GM21367 (cell line): ENCODE measurements around the gene PCTP.

Source experiments
- ATAC-seq: cut with Tn5 transposase; IDR thresholded peaks from one replicate; pipeline ENCODE4 v1.9.1; 2021; ENCODE audit not compliant: unreplicated experiment

PCTP gene

DNA sequence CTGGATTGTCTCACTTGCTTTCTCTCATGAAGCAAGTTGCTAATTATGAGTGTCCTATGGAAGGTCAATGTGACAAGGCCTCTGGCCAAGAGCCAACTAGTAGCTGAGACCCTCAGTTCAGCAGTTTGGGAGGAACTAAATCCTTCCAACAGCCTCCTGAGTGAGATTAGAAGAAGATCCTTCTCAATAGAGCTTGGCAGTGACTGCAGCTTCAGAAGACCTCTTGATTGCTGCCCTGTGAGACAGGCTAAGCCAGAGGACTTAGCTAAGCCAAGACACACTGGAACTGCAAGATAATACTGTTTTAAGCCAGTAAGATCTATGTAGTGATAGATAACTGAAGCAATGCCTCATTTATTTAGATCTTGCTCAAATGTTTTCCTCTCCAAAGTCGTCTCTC lies 34.3 kb downstream of the PCTP start:
- no peak for ATAC-seq

DNA sequence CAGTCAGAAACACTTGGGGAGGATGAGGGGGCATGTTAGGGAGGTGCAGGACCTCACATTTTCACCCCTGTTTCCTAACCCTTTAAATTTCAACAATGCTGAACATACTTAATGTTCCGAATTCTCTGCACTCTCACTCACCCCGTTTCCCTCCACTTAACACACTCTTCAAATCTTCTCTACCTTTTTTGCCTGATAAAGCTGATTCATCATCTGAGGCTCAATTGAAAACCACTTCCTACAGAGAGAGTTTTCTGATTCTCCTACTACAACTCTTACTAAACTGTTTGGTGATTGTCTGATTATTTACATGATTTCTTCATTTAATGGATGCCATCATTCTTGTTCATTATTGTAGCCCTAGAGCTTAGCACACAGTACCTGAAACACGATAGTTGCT lies 42.4 kb downstream of the PCTP start:
- no peak for ATAC-seq

DNA sequence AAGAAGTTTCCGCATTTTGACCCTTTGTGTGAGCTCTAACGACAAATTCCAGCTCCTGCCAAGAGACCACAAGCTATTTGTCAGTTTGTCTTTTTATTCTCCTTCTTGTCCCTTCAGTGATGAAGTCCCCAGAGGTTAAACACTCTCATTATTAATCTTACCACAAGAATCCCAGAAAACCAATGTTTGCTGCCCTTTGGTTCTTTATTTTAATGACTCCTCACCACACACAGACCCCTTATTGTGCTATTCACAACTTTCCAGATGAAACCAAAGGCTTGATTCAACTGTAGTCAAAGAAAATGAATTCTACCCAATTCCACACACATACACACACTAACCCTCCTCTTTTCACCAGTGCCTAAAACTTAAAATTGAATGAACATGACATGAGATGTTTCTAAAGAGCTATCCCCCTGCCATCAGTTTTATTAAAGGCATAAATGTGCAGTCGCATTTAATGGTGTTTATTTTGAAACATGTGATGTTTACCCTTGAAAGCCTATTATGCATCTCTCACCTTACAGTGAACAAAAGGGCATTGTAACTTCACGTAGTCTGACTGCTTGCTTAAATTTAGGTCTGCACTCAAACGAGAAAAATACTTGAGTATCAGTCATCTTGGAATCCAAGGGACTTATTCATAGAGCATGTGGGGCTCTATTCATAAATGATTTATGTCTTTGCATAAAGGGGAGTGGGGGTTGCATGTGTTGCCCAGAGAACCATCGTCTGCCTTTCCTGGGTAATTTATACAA lies 44.1 kb downstream of the PCTP start:
- no peak for ATAC-seq

DNA sequence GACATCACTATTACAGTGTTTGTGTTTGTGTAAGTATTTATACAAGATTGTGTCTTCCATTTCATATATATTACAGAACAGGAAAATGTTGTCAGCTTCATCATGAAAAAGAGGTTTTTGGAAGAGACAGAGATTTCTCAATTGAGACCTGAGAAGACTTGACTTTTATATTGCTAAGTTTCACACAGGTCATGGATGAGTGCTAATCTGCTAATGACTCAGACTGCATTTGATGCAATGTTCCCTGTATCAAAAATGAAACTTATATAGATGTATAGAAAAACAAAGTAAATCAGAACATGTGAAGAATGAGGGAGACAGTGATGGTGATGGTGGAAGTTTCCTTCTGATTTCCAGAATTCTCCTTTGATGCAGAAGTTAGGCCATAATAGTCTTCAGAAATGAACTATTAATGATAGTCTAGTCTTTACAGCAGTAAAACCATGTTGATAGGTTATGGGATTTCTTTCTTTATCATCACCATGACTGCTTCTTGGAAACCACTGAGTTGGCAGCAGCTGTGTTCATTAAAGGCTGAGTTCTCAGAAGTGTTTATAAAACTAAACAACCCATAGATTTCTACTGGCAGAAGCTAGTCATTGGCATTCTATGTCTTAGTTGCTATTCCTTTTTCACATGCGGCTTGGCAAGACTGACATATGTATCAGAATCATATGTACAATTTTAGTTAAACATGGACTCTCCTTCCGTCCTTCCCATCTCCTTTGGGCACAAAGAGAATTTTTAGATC lies 56.1 kb downstream of the PCTP start:
- ATAC-seq, result no peak

DNA sequence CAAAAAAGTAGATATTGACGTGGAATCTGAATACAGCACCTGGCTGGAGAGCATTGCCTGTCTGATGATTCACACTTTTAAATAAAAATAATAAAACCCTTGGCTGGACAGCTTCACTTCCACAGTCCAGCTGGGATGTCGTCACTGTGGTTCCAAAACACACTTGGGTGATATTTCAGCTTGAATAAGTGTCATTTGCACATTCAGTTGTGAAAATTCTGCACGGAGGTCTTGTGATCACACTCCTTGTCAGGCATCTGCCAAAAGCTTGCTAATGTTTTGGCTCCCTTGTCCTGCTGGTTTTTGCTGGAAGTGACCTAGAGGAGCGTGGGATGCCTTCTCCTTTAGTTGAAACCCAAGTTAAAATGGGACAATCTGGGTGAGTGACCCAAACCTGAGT lies 60.7 kb downstream of the PCTP start:
- no peak for ATAC-seq

DNA sequence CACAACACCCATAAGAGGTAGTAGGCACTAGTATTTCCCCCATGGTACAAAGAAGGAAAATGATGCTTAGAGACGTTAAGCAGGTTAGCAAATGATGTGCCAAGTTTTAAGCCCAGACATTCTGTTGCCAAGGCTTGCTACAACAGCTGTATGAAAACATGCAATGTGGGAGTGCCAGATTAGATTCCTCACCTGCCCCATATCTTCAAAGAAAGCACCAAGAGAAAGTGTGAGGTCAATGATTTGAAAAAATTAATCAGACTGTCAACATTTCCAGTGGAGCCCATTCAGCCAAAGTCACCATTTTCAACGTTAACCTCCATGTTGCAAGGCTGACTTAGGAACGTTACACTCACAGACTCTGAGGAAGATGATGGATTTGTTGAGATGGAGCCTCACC lies 61.5 kb downstream of the PCTP start:
- ATAC-seq, result no peak

DNA sequence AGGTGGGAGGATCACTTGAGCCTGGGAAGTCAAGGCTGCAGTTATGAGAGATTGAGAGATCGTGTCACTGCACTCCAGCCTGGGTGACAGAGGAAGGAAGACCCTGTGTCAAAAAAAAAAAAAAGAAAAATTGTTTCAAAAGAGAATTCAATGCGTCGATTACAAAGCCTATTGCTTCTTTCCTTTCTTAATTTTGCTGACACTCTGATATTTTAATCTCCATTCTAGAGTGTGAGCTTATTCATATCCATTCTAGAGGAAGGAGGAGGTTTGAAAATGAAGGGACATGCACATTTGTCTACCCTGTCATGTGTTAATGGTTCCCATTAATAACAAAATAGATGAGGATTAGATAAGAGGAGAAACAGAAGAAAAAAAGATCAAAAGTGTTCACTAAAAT lies 63.1 kb downstream of the PCTP start:
- no peak for ATAC-seq

DNA sequence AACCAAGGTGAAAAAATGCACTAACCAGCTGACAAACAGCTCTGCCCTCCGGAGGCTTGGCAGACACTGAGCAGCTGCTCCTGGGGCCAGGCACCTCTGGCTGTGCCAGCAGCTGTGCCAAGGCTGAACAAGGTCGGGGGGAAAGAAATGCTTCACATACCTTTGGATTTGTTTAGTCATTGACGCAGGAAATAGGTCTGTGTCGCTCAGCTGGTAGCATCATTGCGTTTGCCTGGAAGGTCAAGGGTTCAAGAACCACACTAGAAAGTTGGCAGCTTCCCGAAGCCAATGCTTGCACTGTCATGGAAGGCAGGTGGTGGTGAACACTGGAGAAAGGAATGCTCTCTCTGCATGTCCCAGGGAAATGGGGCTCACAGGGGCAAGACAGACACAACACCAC lies 63.5 kb downstream of the PCTP start:
- no peak for ATAC-seq

DNA sequence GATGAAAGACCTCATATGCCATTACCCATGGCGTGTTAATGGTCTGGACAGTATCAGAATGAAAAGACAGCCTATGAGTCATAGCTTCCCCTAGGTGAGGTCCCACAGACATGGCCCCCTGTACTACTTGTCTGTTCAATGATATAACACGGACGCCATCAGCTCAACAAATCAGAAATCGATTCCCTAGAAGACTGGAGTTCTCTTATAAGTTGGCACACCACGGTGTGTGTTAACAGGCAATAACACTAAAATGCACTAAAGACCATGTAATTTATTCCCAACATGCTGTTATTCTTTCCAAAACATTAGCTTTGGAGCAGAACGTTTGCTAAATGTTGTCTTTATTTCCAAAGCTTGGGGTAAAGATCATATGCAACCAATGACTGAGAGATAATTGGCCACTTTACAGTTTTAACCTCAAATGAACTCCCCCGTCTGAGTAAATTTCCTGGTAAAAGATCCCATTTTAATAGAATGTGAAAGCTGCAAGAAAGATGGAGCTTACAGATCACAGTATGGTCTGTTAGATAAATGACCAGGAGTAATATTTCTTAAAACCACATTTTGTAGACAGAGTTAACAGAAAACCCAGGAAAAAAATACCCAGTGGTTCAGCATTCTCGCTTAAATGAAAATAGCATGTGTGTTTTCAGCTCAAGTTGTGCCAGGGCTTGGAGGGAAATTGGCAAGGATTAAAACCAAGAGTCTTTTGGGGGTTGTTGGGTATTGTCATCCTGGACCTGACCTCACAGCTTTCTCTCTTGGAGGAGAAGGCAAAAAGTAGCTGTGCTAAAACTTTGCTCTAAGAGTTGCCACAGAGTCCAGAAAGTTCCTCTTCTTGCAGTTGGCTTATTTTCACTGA lies 65.9 kb downstream of the PCTP start:
- ATAC-seq, result no peak

DNA sequence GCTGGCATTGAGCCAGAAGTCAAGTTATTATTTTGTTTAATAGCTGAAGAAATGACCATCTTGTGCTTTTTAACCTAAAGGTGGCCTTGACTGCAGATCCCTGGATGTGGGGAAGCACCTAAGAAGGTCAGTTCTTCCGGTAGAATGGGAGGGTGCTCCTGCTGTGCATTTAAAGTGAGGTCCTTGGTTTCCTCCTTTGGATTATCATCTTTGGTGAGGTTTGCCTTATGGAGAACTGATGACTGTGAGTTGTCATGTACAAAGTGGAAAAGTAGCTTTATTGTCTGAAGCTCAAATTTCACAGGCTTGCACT lies 66.5 kb downstream of the PCTP start:
- no peak for ATAC-seq

DNA sequence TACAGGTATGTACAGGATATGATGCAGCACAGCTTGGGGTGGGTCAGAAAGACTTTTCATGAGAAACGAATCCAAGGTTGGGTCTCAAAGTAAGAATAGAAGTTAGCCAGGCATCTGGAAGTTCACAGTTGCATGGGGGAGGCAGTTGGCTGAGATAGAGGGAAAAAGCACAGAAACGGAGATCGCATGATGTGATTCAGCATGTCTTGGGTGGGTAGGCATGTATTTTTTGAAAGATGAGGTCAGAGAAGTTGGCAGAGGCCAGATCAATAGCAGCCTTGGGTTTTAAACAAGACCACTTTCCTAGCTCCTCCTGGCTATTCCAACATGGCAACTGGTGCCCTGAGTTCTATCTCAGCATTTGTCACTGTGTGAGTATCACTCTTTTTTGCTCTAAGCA lies 67.2 kb downstream of the PCTP start:
- ATAC-seq, result no peak

DNA sequence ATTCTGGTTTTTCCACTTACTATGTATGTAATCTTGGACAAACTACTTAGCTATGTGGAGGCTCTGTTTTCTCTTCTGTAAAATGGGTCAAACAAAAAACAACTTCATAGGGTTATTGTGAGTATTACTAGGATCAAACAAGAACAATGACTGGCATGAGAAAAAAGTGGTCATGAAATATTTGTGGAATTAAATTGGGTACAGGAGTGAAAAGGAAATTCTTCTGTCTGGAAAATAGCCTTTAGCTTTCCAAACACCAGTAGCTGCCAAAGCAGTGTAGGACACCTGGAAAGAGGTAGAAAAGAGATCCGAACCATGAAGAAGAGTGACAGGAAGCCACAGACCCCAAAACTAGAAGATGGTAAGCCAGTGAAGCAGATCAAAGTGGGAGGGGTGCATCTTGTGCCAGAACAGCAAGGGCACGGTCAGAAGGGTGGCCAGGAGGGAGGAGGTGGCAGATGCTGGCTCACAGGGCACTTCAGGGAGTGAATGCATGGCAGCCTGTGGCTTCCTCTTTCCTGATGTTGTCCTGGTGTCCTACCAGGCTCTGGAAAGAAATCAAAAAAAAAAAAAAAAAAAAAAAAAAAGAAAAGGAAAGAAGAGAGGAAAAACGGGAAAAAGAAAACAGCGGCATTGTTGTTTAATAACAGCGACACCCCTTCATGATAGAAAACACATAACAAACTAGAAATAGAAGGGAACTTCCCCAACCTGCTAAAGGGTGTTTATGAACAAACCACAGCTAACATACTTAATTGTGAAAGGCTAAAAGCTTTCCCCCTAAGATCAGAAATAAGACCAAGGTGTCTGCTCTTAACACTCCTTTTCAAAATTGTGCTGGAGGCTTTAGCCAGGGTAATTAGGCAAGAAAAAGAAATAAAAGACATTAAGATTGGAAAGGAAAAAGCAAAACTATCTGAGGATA lies 67.9 kb downstream of the PCTP start:
- ATAC-seq, result no peak

DNA sequence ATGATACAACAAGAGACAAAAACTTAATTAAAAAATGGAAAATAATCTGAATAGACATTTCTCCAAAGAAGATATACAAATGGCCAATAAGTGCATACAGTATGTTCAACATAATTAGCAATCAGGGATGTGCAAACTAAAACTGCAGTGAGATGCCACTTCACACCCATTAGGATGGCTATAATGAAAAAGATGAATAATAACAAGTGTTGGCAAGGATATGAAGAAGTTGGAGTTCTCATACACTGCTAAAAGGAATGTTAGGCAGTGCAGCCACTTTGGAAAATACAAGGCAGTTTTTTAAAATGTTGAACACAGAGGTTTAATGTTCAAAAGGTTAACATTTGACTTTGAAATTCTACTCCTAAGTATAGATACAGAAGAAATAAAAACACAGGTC lies 69.8 kb downstream of the PCTP start:
- no peak for ATAC-seq

DNA sequence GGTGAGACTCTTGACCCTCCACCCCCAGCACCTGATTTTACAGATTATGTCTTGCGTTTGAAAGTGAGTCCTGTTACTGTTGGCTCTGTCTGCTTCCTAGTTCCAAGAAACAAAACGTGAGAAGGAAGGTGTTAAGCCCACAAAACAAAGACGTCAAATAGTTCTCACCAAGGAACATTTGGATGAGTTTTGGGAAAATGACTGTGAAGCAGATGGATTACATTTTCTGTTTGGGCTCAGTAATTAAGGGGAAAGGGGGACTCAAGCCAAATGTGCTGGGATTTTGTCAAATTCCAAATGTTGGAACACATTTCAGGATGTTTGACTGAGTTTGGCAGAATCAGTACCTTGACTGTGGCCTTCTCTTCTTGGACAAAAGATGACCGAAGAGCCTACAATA lies 71.2 kb downstream of the PCTP start:
- ATAC-seq, result no peak

DNA sequence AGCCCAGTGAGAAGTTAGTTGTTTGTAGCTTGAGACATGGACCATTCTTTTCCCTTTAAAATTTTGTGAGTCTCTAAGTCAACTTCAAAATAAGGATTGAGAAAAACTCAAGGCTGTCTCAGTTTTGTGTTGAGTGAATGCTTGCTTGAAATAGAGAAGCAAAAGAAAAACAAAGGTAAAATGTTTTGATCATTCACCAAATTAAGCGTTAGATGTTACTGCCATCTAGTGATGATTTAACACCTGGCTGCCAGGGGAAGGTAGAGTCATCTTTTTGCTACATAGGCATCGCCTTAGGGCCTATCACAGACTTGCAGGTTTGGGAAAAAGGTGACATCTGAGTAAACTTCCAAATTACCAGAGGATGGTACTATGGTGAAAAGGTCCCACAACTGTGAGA lies 74.4 kb downstream of the PCTP start:
- ATAC-seq, result no peak
